Measurements from ENCODE around the gene RIMKLA. TPM values are rescaled to one million over a fixed set of nuclear protein-coding genes. Genes with fewer than 3 reads are reported as not detected.

Gene RIMKLA
- total and polyA plus RNA-seq, 10 of the 15 experiments (the other 5 are each of a cell fraction or from before 2014, with no cell fraction given): 0.01 to 0.52 (median 0.08) TPM

GRCh38 chr1:42368096-42368795 lies 12.3 kb upstream of the RIMKLA start:
- ChIA-PET SMC1A (ENCODE audit: uncharacterized antibody, unreplicated experiment) (no interaction called here), POLR2A (no interaction called here), RAD21 (ENCODE audit: unreplicated experiment) (no interaction called here), CTCF (no interaction called here)
- in situ Hi-C loops (cut with MboI) (no loop called here), intact Hi-C loops (cut with micrococcal nuclease; ENCODE audit: unreplicated experiment) (loop anchor here (10.0 kb wide), 1 partner anchor 207 kb away; no protein-coding TSS in a partner anchor)
- no peak for DNase-seq (ENCODE audit: low read depth, low spot score)
- Histone ChIP-seq H2AFZ (ENCODE audit: control insufficient read depth, low read depth, low read length) (no peak overlapping the region), H3K9ac (ENCODE audit: control insufficient read depth, insufficient read depth, low read length) (no peak overlapping the region), H3K4me2 (ENCODE audit: control insufficient read depth, insufficient read depth) (no peak overlapping the region), H3K36me3 (ENCODE audit: control insufficient read depth in 2 of 2, insufficient read depth in 2 of 2, low read length in 1 of 2) (no peaks in the 10 kb centered on the region), H3K9me3 (replicated peaks; ENCODE audit: control insufficient read depth, insufficient read depth, low read length) (no peaks in the 10 kb centered on the region), H3K4me3 (no peak overlapping the region), H3K4me1 (ENCODE audit: control insufficient read depth, insufficient read depth, low read length) (no peaks in the 10 kb centered on the region), H3K27ac (ENCODE audit: control insufficient read depth, insufficient read depth) (no peak overlapping the region), H4K20me1 (ENCODE audit: control insufficient read depth, insufficient read depth) (no peaks in the 10 kb centered on the region), H3K27me3 (replicated peaks in 1 of 2; ENCODE audit: control insufficient read depth in 2 of 2, insufficient read depth in 2 of 2, low read length in 1 of 2) (peaks cover 2 to 3% of the 10 kb centered on the region in 2 experiments; a peak in 2 of 4 replicates), H3K79me2 (ENCODE audit: control insufficient read depth, insufficient read depth, low read length) (no peaks in the 10 kb centered on the region)
- BruUV-seq (replicated peaks): no TSS peak
- WGBS (ENCODE audit: insufficient coverage, insufficient replicate concordance, low lambda C conversion rate, missing lambda C conversion rate): 54% methylated on average over 7 of the region's 7 CpGs
- ATAC-seq: no peak
- FAIRE-seq: no peak
- TF ChIP-seq PAX5 (IDR thresholded peaks at IDR 0.05; ENCODE audit: borderline replicate concordance, low read depth, low read length): no peak
- TF ChIP-seq HDGF (IDR thresholded peaks at IDR 0.05): no peak
- TF ChIP-seq CREM (IDR thresholded peaks at IDR 0.05; ENCODE audit: low read depth): no peak
- no peak for TF ChIP-seq NFXL1 (IDR thresholded peaks at IDR 0.05; ENCODE audit: borderline replicate concordance)
- TF ChIP-seq E2F8 (IDR thresholded peaks at IDR 0.05; ENCODE audit: low read depth, partially characterized antibody): no peak
- no peak for TF ChIP-seq STAT3 (IDR thresholded peaks at IDR 0.05; ENCODE audit: low read depth, low read length)
- TF ChIP-seq NFYA (IDR thresholded peaks at IDR 0.05; ENCODE audit: borderline replicate concordance, low read depth, low read length): no peak
- no peak for TF ChIP-seq POLR2AphosphoS2 (IDR thresholded peaks at IDR 0.05; ENCODE audit: low read depth, low read length)
- no peak for TF ChIP-seq IRF4 (IDR thresholded peaks at IDR 0.05; ENCODE audit: low read depth, low read length)
- no peak for TF ChIP-seq SMC3 (IDR thresholded peaks at IDR 0.05; ENCODE audit: borderline replicate concordance, low read length)
- no peak for TF ChIP-seq ATF7 (IDR thresholded peaks at IDR 0.05; ENCODE audit: low read depth)

All from GM12878 (cell line).